Naive thymus-derived CD4-positive, alpha-beta T cell (primary cell): Measurements from ENCODE around the gene KHDC1L. TPM values are rescaled to one million over a fixed set of nuclear protein-coding genes. Genes with fewer than 3 reads are reported as not detected.
"Not testable (repeated sequence)": the region's sequence is repeated elsewhere in the genome, so short reads cannot be mapped to it uniquely, and the experiment has no call there.

Source experiments
- ATAC-seq: fragments of 150-1000 bp; cut with Tn5 transposase; 2 replicates; pipeline ENCODE4 v1.10.0; 2021; ENCODE audit warnings: mild to moderate bottlenecking, moderate library complexity
- CTCF ChIA-PET: fragments of 350-600 bp; sonication (Branson Sonifier 250); formaldehyde crosslinking; loops from one replicate; lab custom pipeline; 2021; ENCODE audit warnings: antibody characterized with exemption; lab: Charles Lee
- POLR2A ChIA-PET: fragments of 350-600 bp; sonication (Branson Sonifier 250); formaldehyde crosslinking; loops from one replicate; lab custom pipeline; 2021; ENCODE audit warnings: antibody characterized with exemption, inconsistent platforms; lab: Charles Lee
- DNase-seq, 9 donors: peaks; one replicate each; pipeline versions ENCODE4 v3.0.0 to v3.0.0-alpha.2; 2020 to 2022; ENCODE audit warnings: mixed read lengths in 1 of 9
- H3K27ac ChIP-seq: one replicate; pipeline ENCODE4 v1.7.0; 2013; ENCODE audit warnings: mild to moderate bottlenecking, low read depth, low read length, moderate library complexity
- H3K27me3 ChIP-seq, 2 donors: one replicate each; pipeline ENCODE4 v1.7.0; 2013; ENCODE audit warnings: low read length in 2 of 2, mild to moderate bottlenecking in 2 of 2, moderate library complexity in 2 of 2; ENCODE audit not compliant: control insufficient read depth in 2 of 2, insufficient read depth in 2 of 2
- H3K36me3 ChIP-seq, 3 experiments: 1 replicate in 2 of 3; 2 replicates in 1 of 3; pipeline ENCODE4 v1.7.0; 2013; ENCODE audit warnings: low read length in 3 of 3, mild to moderate bottlenecking in 3 of 3, moderate library complexity in 1 of 3; ENCODE audit not compliant: insufficient read depth in 3 of 3, control insufficient read depth in 2 of 3
- H3K4me1 ChIP-seq, 2 donors: one replicate each; pipeline ENCODE4 v1.7.0; 2013; ENCODE audit warnings: low read length in 2 of 2, mild to moderate bottlenecking in 2 of 2, moderate library complexity in 1 of 2; ENCODE audit not compliant: control insufficient read depth in 2 of 2, insufficient read depth in 2 of 2
- H3K4me3 ChIP-seq: 2 replicates; pipeline ENCODE4 v1.7.0; 2013; ENCODE audit warnings: mild to moderate bottlenecking, low read length
- H3K9me3 ChIP-seq, 3 experiments: 1 replicate in 2 of 3; 2 replicates in 1 of 3; pipeline ENCODE4 v1.7.0; 2013; ENCODE audit warnings: low read length in 3 of 3; ENCODE audit not compliant: control insufficient read depth in 2 of 3
- H3K27ac Mint-ChIP-seq, 9 donors: one replicate each; pipeline ENCODE4 v1.8.0; 2020 to 2022; ENCODE audit warnings: mixed read lengths in 9 of 9, mild to moderate bottlenecking in 8 of 9, moderate library complexity in 5 of 9, inconsistent platforms in 2 of 9
- H3K27me3 Mint-ChIP-seq, 5 donors: one replicate each; pipeline ENCODE4 v1.8.0; 2021 to 2022; ENCODE audit warnings: mixed read lengths in 5 of 5, mild to moderate bottlenecking in 1 of 5
- H3K36me3 Mint-ChIP-seq, 5 donors: one replicate each; pipeline ENCODE4 v1.8.0; 2020 to 2022; ENCODE audit warnings: mixed read lengths in 5 of 5, mild to moderate bottlenecking in 3 of 5, inconsistent platforms in 1 of 5
- H3K4me1 Mint-ChIP-seq, 7 donors: one replicate each; pipeline ENCODE4 v1.8.0; 2020 to 2022; ENCODE audit warnings: mixed read lengths in 7 of 7, mild to moderate bottlenecking in 3 of 7, inconsistent platforms in 1 of 7
- H3K4me3 Mint-ChIP-seq, 10 donors: one replicate each; pipeline ENCODE4 v1.8.0; 2020 to 2022; ENCODE audit warnings: mild to moderate bottlenecking in 10 of 10, mixed read lengths in 10 of 10, moderate library complexity in 6 of 10, inconsistent platforms in 2 of 10
- H3K9me3 Mint-ChIP-seq, 11 donors: one replicate each; pipeline ENCODE4 v1.8.0; 2020 to 2022; ENCODE audit warnings: mixed read lengths in 11 of 11, mild to moderate bottlenecking in 4 of 11, inconsistent platforms in 1 of 11, moderate library complexity in 1 of 11
- intact Hi-C, 2 donors: fragments of 100-400 bp; cut with micrococcal nuclease; formaldehyde crosslinking; loops; one replicate each; pipeline ENCODE4 v1.15.1; 2023
- polyA plus RNA-seq, 2 donors: library from polyadenylated mRNA; unstranded; fragments of 300-500 nt; fragmentation: Illumina TruSeq; gene quantifications; one replicate each; pipeline ENCODE4 v1.2.3, GENCODE V29; 2021
- total RNA-seq, 6 experiments: library from RNA in 5 of 6; stranded (reverse) in 5 of 6; gene quantifications; 1 replicate in 5 of 6; 2 replicates in 1 of 6; pipeline ENCODE4 v1.2.3 and lab custom pipeline; 2021 to 2026

The KHDC1L gene
- total and polyA plus RNA-seq, 7 experiments from 2014 or later, result not detected

- DNase-seq (no peak), ATAC-seq (no peak)
- no peaks in the 10 kb centered on the region for H3K9me3 ChIP-seq
- intact Hi-C loops, result no loop called here
- ChIA-PET POLR2A (no interaction called here), CTCF (no interaction called here)
- peak overlapping the region in 1 of 9 donors; percentile 51 for H3K27ac Mint-ChIP-seq
- H3K27me3 Mint-ChIP-seq, result no peaks in the 10 kb centered on the region
- H3K4me1 Mint-ChIP-seq, result peaks cover 7 to 11% (median 10%) of the 10 kb centered on the region in 7 donors
- no peaks in the 10 kb centered on the region for H3K36me3 ChIP-seq
- H3K27me3 ChIP-seq, result no peaks in the 10 kb centered on the region
- H3K4me1 ChIP-seq, result peaks cover 4 to 8% of the 10 kb centered on the region in 2 donors
- no peak overlapping the region for H3K4me3 Mint-ChIP-seq
- H3K4me3 ChIP-seq, result no peak overlapping the region
- no peaks in the 10 kb centered on the region for H3K36me3 Mint-ChIP-seq
- H3K27ac ChIP-seq, result no peak overlapping the region
- H3K9me3 Mint-ChIP-seq, result no peaks in the 10 kb centered on the region
These were observed 33.4 kb upstream of the KHDC1L start for GRCh38 chr6:73258721-73259120.

- H3K36me3 ChIP-seq, CTCF ChIA-PET, H3K9me3 ChIP-seq, H3K9me3 Mint-ChIP-seq, H3K27me3 Mint-ChIP-seq, H3K4me1 ChIP-seq, H3K36me3 Mint-ChIP-seq, H3K4me1 Mint-ChIP-seq, ATAC-seq, H3K27ac ChIP-seq, POLR2A ChIA-PET, intact Hi-C loops, H3K4me3 ChIP-seq, H3K27me3 ChIP-seq, DNase-seq, H3K4me3 Mint-ChIP-seq, H3K27ac Mint-ChIP-seq: not testable (repeated sequence)
These were observed 29.0 kb upstream of the KHDC1L start for GRCh38 chr6:73254323-73254722.

GRCh38 chr6:73252703-73253102, 27.4 kb upstream of the KHDC1L start:
- ChIA-PET POLR2A (no interaction called here), CTCF (no interaction called here)
- H3K36me3 Mint-ChIP-seq, result no peaks in the 10 kb centered on the region
- H3K4me3 ChIP-seq, result no peak overlapping the region
- peaks cover 0 to 6% (median 0%) of the 10 kb centered on the region in 5 donors for H3K27me3 Mint-ChIP-seq
- no peaks in the 10 kb centered on the region for H3K4me1 Mint-ChIP-seq
- no peaks in the 10 kb centered on the region for H3K27me3 ChIP-seq
- DNase-seq (no peak), ATAC-seq (no peak)
- H3K27ac ChIP-seq, result no peak overlapping the region
- no peaks in the 10 kb centered on the region for H3K36me3 ChIP-seq
- H3K9me3 Mint-ChIP-seq, result no peaks in the 10 kb centered on the region
- H3K4me1 ChIP-seq, result no peaks in the 10 kb centered on the region
- H3K4me3 Mint-ChIP-seq, result no peak overlapping the region
- H3K9me3 ChIP-seq, result no peaks in the 10 kb centered on the region
- intact Hi-C loops, result no loop called here
- no peak overlapping the region for H3K27ac Mint-ChIP-seq

GRCh38 chr6:73250016-73250415, 24.7 kb upstream of the KHDC1L start:
- ChIA-PET POLR2A (no interaction called here), CTCF (no interaction called here)
- H3K27me3 ChIP-seq, result no peaks in the 10 kb centered on the region
- ATAC-seq (no peak), DNase-seq (no peak)
- peaks cover 0 to 14% (median 4%) of the 10 kb centered on the region in 5 donors for H3K27me3 Mint-ChIP-seq
- no peaks in the 10 kb centered on the region for H3K36me3 ChIP-seq
- no peak overlapping the region for H3K4me3 Mint-ChIP-seq
- no peaks in the 10 kb centered on the region for H3K9me3 Mint-ChIP-seq
- H3K4me1 ChIP-seq, result no peaks in the 10 kb centered on the region
- H3K4me1 Mint-ChIP-seq, result no peaks in the 10 kb centered on the region
- no peaks in the 10 kb centered on the region for H3K36me3 Mint-ChIP-seq
- H3K9me3 ChIP-seq, result no peaks in the 10 kb centered on the region
- intact Hi-C loops, result no loop called here
- no peak overlapping the region for H3K4me3 ChIP-seq
- no peak overlapping the region for H3K27ac Mint-ChIP-seq
- H3K27ac ChIP-seq, result no peak overlapping the region

- POLR2A ChIA-PET, result no interaction called here
- H3K9me3 Mint-ChIP-seq, result no peaks in the 10 kb centered on the region
- Histone ChIP-seq H3K27me3 (no peaks in the 10 kb centered on the region), H3K4me1 (no peaks in the 10 kb centered on the region), H3K9me3 (no peaks in the 10 kb centered on the region), H3K27ac (no peak overlapping the region), H3K36me3 (no peaks in the 10 kb centered on the region), H3K4me3 (no peak overlapping the region)
- no peak for DNase-seq
- H3K27me3 Mint-ChIP-seq, result peaks cover 0 to 16% (median 9%) of the 10 kb centered on the region in 5 donors
- intact Hi-C loops, result no loop called here
- CTCF ChIA-PET, result no interaction called here
- no peak overlapping the region for H3K4me3 Mint-ChIP-seq
- no peaks in the 10 kb centered on the region for H3K36me3 Mint-ChIP-seq
- no peaks in the 10 kb centered on the region for H3K4me1 Mint-ChIP-seq
- no peak overlapping the region for H3K27ac Mint-ChIP-seq
- ATAC-seq, result no peak
These were observed 23.1 kb upstream of the KHDC1L start for GRCh38 chr6:73248192-73248903.

- no peak for DNase-seq
- Mint-ChIP-seq H3K27me3 (peaks cover 0 to 22% (median 7%) of the 10 kb centered on the region in 5 donors), H3K4me3 (no peak overlapping the region), H3K9me3 (no peaks in the 10 kb centered on the region), H3K27ac (no peak overlapping the region), H3K4me1 (no peaks in the 10 kb centered on the region), H3K36me3 (no peaks in the 10 kb centered on the region)
- no peaks in the 10 kb centered on the region for H3K4me1 ChIP-seq
- intact Hi-C loops, result no loop called here
- POLR2A ChIA-PET, result no interaction called here
- H3K9me3 ChIP-seq, result no peaks in the 10 kb centered on the region
- no peaks in the 10 kb centered on the region for H3K27me3 ChIP-seq
- no peaks in the 10 kb centered on the region for H3K36me3 ChIP-seq
- no peak overlapping the region for H3K4me3 ChIP-seq
- no peak overlapping the region for H3K27ac ChIP-seq
- CTCF ChIA-PET, result no interaction called here
- no peak for ATAC-seq
These were observed 16.7 kb upstream of the KHDC1L start for GRCh38 chr6:73242001-73242400.

GRCh38 chr6:73240730-73241129, 15.4 kb upstream of the KHDC1L start:
- no peak overlapping the region for H3K4me3 Mint-ChIP-seq

More at GRCh38 chr6:73240730-73241129, 15.4 kb upstream of the KHDC1L start:
- Histone ChIP-seq H3K4me3 (no peak overlapping the region), H3K4me1 (no peaks in the 10 kb centered on the region), H3K27ac (no peak overlapping the region), H3K36me3 (no peaks in the 10 kb centered on the region), H3K27me3 (no peaks in the 10 kb centered on the region), H3K9me3 (no peaks in the 10 kb centered on the region)
- POLR2A ChIA-PET, result no interaction called here
- intact Hi-C loops, result no loop called here
- ATAC-seq, result no peak
- Mint-ChIP-seq H3K27ac (no peak overlapping the region), H3K9me3 (no peaks in the 10 kb centered on the region), H3K27me3 (peaks cover 0 to 22% (median 7%) of the 10 kb centered on the region in 5 donors), H3K4me1 (no peaks in the 10 kb centered on the region), H3K36me3 (no peaks in the 10 kb centered on the region)
- CTCF ChIA-PET, result no interaction called here
- DNase-seq, result no peak
